ENCODE results near the gene PSMG3. TPM values are rescaled to one million over a fixed set of nuclear protein-coding genes. Genes with fewer than 3 reads are reported as not detected.

PSMG3 gene
- total RNA-seq, 1 donor from 2014 or later, result 29.5 TPM

DNA sequence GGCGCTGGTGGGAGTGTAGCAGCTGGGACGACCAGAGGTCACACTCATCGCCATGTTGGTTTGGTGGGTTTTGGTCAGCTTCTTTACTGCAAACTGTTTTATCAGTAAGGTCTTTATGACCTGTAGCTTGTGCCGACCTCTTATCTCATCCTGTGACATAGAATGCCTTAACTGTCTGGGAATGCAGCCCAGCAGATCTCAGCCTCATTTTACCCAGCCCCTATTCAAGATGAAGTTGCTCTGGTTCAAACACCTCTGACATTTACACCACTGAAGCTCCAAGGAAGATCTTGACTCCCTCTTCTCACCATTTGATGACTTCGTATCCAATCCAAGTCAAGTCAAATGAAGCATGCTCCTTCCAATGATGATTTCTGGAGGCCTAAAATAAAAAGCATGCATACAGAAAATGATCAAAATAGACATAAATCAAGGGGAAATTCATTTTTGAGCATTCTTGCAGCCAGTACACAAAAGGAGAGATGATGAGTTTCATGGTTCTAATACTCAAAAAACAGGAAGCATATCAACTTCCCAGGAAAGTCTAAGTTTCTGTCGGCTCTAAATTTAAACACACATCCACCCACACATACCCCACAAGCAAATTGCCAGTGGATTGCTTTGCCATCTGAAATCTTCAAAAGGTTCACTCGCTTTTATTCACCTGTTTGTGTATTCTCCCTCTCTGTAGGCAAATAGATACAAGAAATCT lies 2.4 kb upstream of the PSMG3 start:
- TF ChIP-seq, protein P1, sequence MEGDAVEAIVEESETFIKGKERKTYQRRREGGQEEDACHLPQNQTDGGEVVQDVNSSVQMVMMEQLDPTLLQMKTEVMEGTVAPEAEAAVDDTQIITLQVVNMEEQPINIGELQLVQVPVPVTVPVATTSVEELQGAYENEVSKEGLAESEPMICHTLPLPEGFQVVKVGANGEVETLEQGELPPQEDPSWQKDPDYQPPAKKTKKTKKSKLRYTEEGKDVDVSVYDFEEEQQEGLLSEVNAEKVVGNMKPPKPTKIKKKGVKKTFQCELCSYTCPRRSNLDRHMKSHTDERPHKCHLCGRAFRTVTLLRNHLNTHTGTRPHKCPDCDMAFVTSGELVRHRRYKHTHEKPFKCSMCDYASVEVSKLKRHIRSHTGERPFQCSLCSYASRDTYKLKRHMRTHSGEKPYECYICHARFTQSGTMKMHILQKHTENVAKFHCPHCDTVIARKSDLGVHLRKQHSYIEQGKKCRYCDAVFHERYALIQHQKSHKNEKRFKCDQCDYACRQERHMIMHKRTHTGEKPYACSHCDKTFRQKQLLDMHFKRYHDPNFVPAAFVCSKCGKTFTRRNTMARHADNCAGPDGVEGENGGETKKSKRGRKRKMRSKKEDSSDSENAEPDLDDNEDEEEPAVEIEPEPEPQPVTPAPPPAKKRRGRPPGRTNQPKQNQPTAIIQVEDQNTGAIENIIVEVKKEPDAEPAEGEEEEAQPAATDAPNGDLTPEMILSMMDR (IDR thresholded peaks at IDR 0.05), result no peak
- intact Hi-C loops (cut with micrococcal nuclease), result no loop called here

DNA sequence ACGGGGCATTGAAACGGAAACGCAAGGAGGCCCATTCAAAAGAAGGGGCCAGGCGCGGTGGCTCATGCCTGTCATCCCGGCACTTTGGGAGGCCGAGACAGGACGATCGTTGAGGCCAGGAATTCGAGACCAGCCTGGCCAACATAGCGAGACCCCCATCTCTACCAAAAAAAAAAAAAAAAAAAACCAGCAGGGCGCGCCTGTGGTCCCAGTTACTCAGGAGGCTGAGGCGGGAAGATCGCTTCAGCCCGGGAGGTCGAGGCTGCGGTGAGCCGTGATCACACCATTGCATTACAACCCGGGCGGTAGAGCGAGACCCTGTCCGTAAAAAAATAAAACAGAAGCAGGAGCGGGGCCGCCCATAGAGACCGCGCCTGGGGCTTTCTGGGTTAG lies 396 bp downstream of the PSMG3 start:
- intact Hi-C loops (cut with micrococcal nuclease), result no loop called here
- H3K4me3 Mint-ChIP-seq, result peak overlapping the region; percentile 80
- TF ChIP-seq, protein P1 (IDR thresholded peaks at IDR 0.05), result no peak
- ATAC-seq (ENCODE audit: low read depth) (no peak), DNase-seq (no peak)
- peak overlapping the region; percentile 81 for H3K27ac Mint-ChIP-seq
- peaks cover 24% of the 10 kb centered on the region for H3K36me3 Mint-ChIP-seq (ENCODE audit: low read depth)
- no peaks in the 10 kb centered on the region for H3K9me3 Mint-ChIP-seq
- H3K27me3 Mint-ChIP-seq, result no peaks in the 10 kb centered on the region
- ChIA-PET CTCF (no interaction called here), POLR2A (interaction anchor here (0.7 to 1.5 kb wide), 2 partner anchors 16 to 785 kb away, joined by 9 to 10 read pairs; partner anchors contain the start of gene EIF3B)
- H3K4me1 Mint-ChIP-seq, result peaks cover 26% of the 10 kb centered on the region

More for the DNA sequence above, 2.4 kb upstream of the PSMG3 start:
- H3K4me3 Mint-ChIP-seq, result no peak overlapping the region
- H3K27me3 Mint-ChIP-seq, result no peaks in the 10 kb centered on the region
- peaks cover 14% of the 10 kb centered on the region for H3K36me3 Mint-ChIP-seq (ENCODE audit: low read depth)
- DNase-seq (no peak), ATAC-seq (ENCODE audit: low read depth) (no peak)
- ChIA-PET CTCF (no interaction called here), POLR2A (interaction anchor here (0.6 kb wide), 2 partner anchors 665 to 981 kb away, joined by 3 to 5 read pairs; no protein-coding TSS in a partner anchor)
- H3K9me3 Mint-ChIP-seq, result no peaks in the 10 kb centered on the region
- H3K4me1 Mint-ChIP-seq, result peaks cover 26% of the 10 kb centered on the region
- H3K27ac Mint-ChIP-seq, result peak overlapping the region; percentile 2

DNA sequence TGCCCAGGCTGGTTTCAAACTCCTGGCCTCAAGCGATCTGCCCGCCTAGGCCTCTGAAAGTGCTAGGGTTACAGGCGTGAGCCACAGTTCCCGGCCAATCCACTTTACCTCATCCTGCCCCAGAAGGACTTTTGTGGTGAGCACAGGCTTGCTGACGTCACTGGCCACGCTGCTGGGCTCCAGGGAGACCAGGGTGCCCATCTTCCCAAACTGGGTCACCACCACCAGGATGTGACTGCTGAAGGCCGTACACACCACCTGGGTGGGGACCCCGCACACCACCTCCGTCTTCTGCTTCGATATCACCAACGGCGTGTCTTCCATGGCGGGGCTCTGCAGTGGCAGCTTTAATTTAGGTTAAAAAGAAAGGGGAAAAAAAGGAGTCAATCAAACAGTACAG lies 816 bp downstream of the PSMG3 start:
- POLR2A ChIA-PET, result interaction anchor here (0.7 kb wide), 1 partner anchor 17 kb away, joined by 10 read pairs; no protein-coding TSS in a partner anchor
- no peak for DNase-seq

DNA sequence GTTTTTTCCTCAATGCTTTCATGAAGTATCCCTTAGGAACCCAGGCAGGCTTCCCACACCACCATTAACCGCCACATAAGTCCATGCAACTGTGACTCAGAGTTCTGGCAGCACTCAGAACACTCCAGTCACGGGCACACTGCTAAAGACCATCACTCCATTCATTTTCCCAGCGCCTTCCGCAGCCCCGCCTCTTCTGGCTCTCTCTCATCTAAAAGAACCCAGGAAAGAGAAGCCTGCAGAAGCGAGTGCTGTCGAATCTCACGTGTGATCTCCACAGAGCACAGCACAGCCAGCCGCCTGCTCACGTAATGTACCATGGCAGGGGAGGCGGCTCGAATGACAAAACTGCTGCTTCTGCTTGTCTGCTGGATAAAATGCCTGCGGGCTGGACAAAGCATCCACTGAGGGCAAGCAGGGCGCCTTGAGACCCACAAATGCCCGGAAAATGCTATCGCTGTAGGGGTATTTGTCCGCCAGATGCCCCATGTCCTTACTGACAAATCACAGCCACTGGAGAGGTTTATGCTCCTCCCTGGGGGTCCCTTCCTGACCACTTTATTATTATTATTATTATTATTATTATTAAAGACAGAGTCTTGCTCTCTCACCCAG lies 1.8 kb downstream of the PSMG3 start:
- peak overlapping the region; percentile 35 for H3K27ac Mint-ChIP-seq
- H3K4me3 Mint-ChIP-seq, result peak overlapping the region; percentile 28
- intact Hi-C loops (cut with micrococcal nuclease), result no loop called here
- H3K4me1 Mint-ChIP-seq, result peaks cover 26% of the 10 kb centered on the region
- TF ChIP-seq, protein P1 (IDR thresholded peaks at IDR 0.05), result no peak
- ATAC-seq (ENCODE audit: low read depth) (no peak), DNase-seq (no peak)
- ChIA-PET CTCF (interaction anchor here (0.6 kb wide), 1 partner anchor 733 kb away, joined by 3 read pairs; no protein-coding TSS in a partner anchor), POLR2A (interaction anchor here (1.2 kb wide), 1 partner anchor 36 kb away, joined by 3 read pairs; no protein-coding TSS in a partner anchor)
- H3K27me3 Mint-ChIP-seq, result no peaks in the 10 kb centered on the region
- H3K9me3 Mint-ChIP-seq, result no peaks in the 10 kb centered on the region
- peaks cover 24% of the 10 kb centered on the region for H3K36me3 Mint-ChIP-seq (ENCODE audit: low read depth)

More for the DNA sequence above, 816 bp downstream of the PSMG3 start:
- TF ChIP-seq, protein P1 (IDR thresholded peaks at IDR 0.05), result no peak
- H3K27ac Mint-ChIP-seq, result peak overlapping the region; percentile 81
- H3K36me3 Mint-ChIP-seq (ENCODE audit: low read depth), result peaks cover 24% of the 10 kb centered on the region
- no peaks in the 10 kb centered on the region for H3K27me3 Mint-ChIP-seq
- CTCF ChIA-PET, result no interaction called here
- ATAC-seq (ENCODE audit: low read depth), result no peak
- no peaks in the 10 kb centered on the region for H3K9me3 Mint-ChIP-seq
- intact Hi-C loops (cut with micrococcal nuclease), result no loop called here
- peaks cover 26% of the 10 kb centered on the region for H3K4me1 Mint-ChIP-seq
- H3K4me3 Mint-ChIP-seq, result peak overlapping the region; percentile 80

Data from activated B cell treated with CpG ODN at 0.5 μM for 24 hours (primary cell).